ENCODE measurements around the gene ST8SIA2. TPM values are rescaled to one million over a fixed set of nuclear protein-coding genes. Genes with fewer than 3 reads are reported as not detected.

The ST8SIA2 gene
- polyA plus RNA-seq, 1 of the 3 experiments (the other 2 are of a cell fraction) = 0.05 TPM

GRCh38 chr15:92460023-92460422 lies 66.3 kb downstream of the ST8SIA2 start:
- WGBS (ENCODE audit: low lambda C conversion rate) = 29% methylated on average over 4 of the region's 4 CpGs
- DNase-seq = no peak
- no peaks in the 10 kb centered on the region for H3K79me2 ChIP-seq (ENCODE audit: insufficient read depth)
- CTCF ChIA-PET = no interaction called here
- H3K9ac ChIP-seq = no peak overlapping the region
- TF ChIP-seq PBX3 (IDR thresholded peaks at IDR 0.05) (no peak), YY1 (IDR thresholded peaks at IDR 0.05; ENCODE audit: low read depth) (no peak)
- no peaks in the 10 kb centered on the region for H3K27me3 ChIP-seq (ENCODE audit: insufficient read depth)
- no peaks in the 10 kb centered on the region for H3K36me3 ChIP-seq (replicated peaks in 1 of 2; ENCODE audit: control insufficient read depth in 1 of 2, insufficient read depth in 2 of 2, low read length in 1 of 2)
- no peaks in the 10 kb centered on the region for H4K20me1 ChIP-seq (ENCODE audit: insufficient read depth)
- H2AFZ ChIP-seq (ENCODE audit: low read depth) = no peak overlapping the region
- POLR2A ChIA-PET = no interaction called here
- H3K4me1 ChIP-seq (ENCODE audit: control insufficient read depth in 1 of 2, insufficient read depth in 2 of 2, low read depth in 1 of 2, low read length in 1 of 2) = no peaks in the 10 kb centered on the region; a peak in 1 of 4 replicates
- H3K27ac ChIP-seq (ENCODE audit: low read depth in 2 of 2, low read length in 1 of 2) = no peak overlapping the region
- H3K4me3 ChIP-seq (ENCODE audit: low read depth in 2 of 2, low read length in 1 of 2) = no peak overlapping the region
- H3K4me2 ChIP-seq = no peak overlapping the region
- H3K9me2 ChIP-seq = no peaks in the 10 kb centered on the region
- H3K9me3 ChIP-seq = no peaks in the 10 kb centered on the region
- H3F3A ChIP-seq (replicated peaks; ENCODE audit: insufficient read depth) = no peaks in the 10 kb centered on the region

- Histone ChIP-seq H3K9ac (no peak overlapping the region), H3K27ac (ENCODE audit: low read depth in 2 of 2, low read length in 1 of 2) (no peak overlapping the region), H3K79me2 (ENCODE audit: insufficient read depth) (no peaks in the 10 kb centered on the region), H3K36me3 (replicated peaks in 1 of 2; ENCODE audit: control insufficient read depth in 1 of 2, insufficient read depth in 2 of 2, low read length in 1 of 2) (no peaks in the 10 kb centered on the region), H2AFZ (ENCODE audit: low read depth) (no peak overlapping the region), H3K27me3 (ENCODE audit: insufficient read depth) (no peaks in the 10 kb centered on the region), H3K4me2 (no peak overlapping the region), H3K4me3 (ENCODE audit: low read depth in 2 of 2, low read length in 1 of 2) (no peak overlapping the region), H3K9me3 (no peaks in the 10 kb centered on the region), H3K9me2 (no peaks in the 10 kb centered on the region), H3K4me1 (ENCODE audit: control insufficient read depth in 1 of 2, insufficient read depth in 2 of 2, low read depth in 1 of 2, low read length in 1 of 2) (no peaks in the 10 kb centered on the region; a peak in 1 of 4 replicates), H4K20me1 (ENCODE audit: insufficient read depth) (no peaks in the 10 kb centered on the region), H3F3A (replicated peaks; ENCODE audit: insufficient read depth) (no peaks in the 10 kb centered on the region)
- ChIA-PET CTCF (interaction anchor here (0.9 kb wide), 1 partner anchor 380 kb away, joined by 3 read pairs; no protein-coding TSS in a partner anchor), POLR2A (no interaction called here)
- TF ChIP-seq TCF12 (IDR thresholded peaks at IDR 0.05) (no peak), USF2 (IDR thresholded peaks at IDR 0.05; ENCODE audit: borderline replicate concordance, low read depth, low read length) (no peak), YY1 (IDR thresholded peaks at IDR 0.05; ENCODE audit: low read depth) (no peak), CTCF (IDR thresholded peaks at IDR 0.05) (no peak), FOXM1 (IDR thresholded peaks at IDR 0.05; ENCODE audit: low read depth) (no peak), EP300 (IDR thresholded peaks at IDR 0.05; ENCODE audit: borderline replicate concordance in 1 of 2, low read depth in 1 of 2, low read length in 1 of 2) (no peak), REST (IDR thresholded peaks at IDR 0.05; ENCODE audit: low read depth, low read length) (no peak), MEF2A (IDR thresholded peaks at IDR 0.05; ENCODE audit: borderline replicate concordance, low read depth) (no peak)
- no peak for DNase-seq
- WGBS (ENCODE audit: low lambda C conversion rate) = 31% methylated on average over 2 of the region's 2 CpGs
These were observed 68.9 kb downstream of the ST8SIA2 start for GRCh38 chr15:92462424-92463125.
